Neural cell (in vitro differentiated cells): ENCODE data around the gene PRPSAP1. TPM values are rescaled to one million over a fixed set of nuclear protein-coding genes. Genes with fewer than 3 reads are reported as not detected.

Source experiments
- H2AFZ ChIP-seq: fragments of 200-600, 300-800 bp; sonication (generic), shearing (Covaris generic); 2 replicates; pipeline ENCODE4 v1.6.0; 2014; ENCODE audit warnings: low read depth, mild to moderate bottlenecking, antibody characterized with exemption, low read length, moderate library complexity
- H3F3A ChIP-seq: fragments of 200-600 bp; shearing (Covaris generic); 2 replicates; pipeline ENCODE4 v1.6.1; 2016; ENCODE audit warnings: mild to moderate bottlenecking, moderate library complexity, mixed read lengths, antibody characterized with exemption, low read length; ENCODE audit not compliant: insufficient read depth, poor library complexity, severe bottlenecking
- H3K27ac ChIP-seq: fragments of 200-600, 300-800 bp; sonication (generic), shearing (Covaris generic); 2 replicates; pipeline ENCODE4 v1.5.1; 2014; ENCODE audit warnings: mild to moderate bottlenecking, low read length, moderate library complexity
- H3K27me3 ChIP-seq: fragments of 300-800, 200-600 bp; sonication (generic), shearing (Covaris generic); 2 replicates; pipeline ENCODE4 v1.6.0; 2014; ENCODE audit warnings: mild to moderate bottlenecking, low read depth, low read length, moderate library complexity; ENCODE audit not compliant: insufficient read depth
- H3K36me3 ChIP-seq: fragments of 300-800, 200-600 bp; sonication (generic), shearing (Covaris generic); 2 replicates; pipeline ENCODE4 v1.5.1; 2014; ENCODE audit warnings: mild to moderate bottlenecking, antibody characterized with exemption, low read length, moderate library complexity; ENCODE audit not compliant: insufficient read depth
- H3K4me2 ChIP-seq: fragments of 300-800, 200-600 bp; sonication (generic), shearing (Covaris generic); 2 replicates; pipeline ENCODE4 v1.6.0; 2014; ENCODE audit warnings: mild to moderate bottlenecking, low read length
- H3K4me3 ChIP-seq: fragments of 300-800, 200-600 bp; sonication (generic), shearing (Covaris generic); 2 replicates; pipeline ENCODE4 v1.5.1; 2014; ENCODE audit warnings: mild to moderate bottlenecking, low read length, moderate library complexity
- H3K79me2 ChIP-seq: fragments of 200-600 bp; shearing (Covaris generic); replicated peaks from 2 replicates; pipeline ENCODE4 v1.6.0; 2014; ENCODE audit warnings: mild to moderate bottlenecking, low read length, moderate library complexity; ENCODE audit not compliant: insufficient read depth
- H3K9ac ChIP-seq: fragments of 300-800, 200-600 bp; sonication (generic), shearing (Covaris generic); 2 replicates; pipeline ENCODE4 v1.6.1; 2016; ENCODE audit warnings: mild to moderate bottlenecking, low read length, mixed read lengths
- H3K9me2 ChIP-seq: fragments of 200-600 bp; shearing (Covaris generic); 2 replicates; pipeline ENCODE4 v1.6.1; 2016; ENCODE audit warnings: mild to moderate bottlenecking, low read length, mixed read lengths; ENCODE audit not compliant: insufficient read depth
- H3K9me3 ChIP-seq: fragments of 200-600, 300-800 bp; sonication (generic), shearing (Covaris generic); 2 replicates; pipeline ENCODE4 v1.6.1; 2016; ENCODE audit warnings: mild to moderate bottlenecking, mixed run types, low read length, moderate library complexity, mixed read lengths
- H4K20me1 ChIP-seq: fragments of 200-600 bp; shearing (Covaris generic); 2 replicates; pipeline ENCODE4 v1.6.1; 2016; ENCODE audit warnings: mild to moderate bottlenecking, mixed run types; ENCODE audit not compliant: insufficient read depth
- EZH2 ChIP-seq: fragments of 200-600, 300-800 bp; shearing (Covaris generic), sonication (generic); IDR thresholded peaks from 2 replicates; pipeline ENCODE4 v1.6.1; 2014; ENCODE audit warnings: antibody characterized with exemption, low read length, borderline replicate concordance, mild to moderate bottlenecking; ENCODE audit not compliant: insufficient read depth, poor library complexity, severe bottlenecking
- RAD21 ChIP-seq: fragments of 450-650 bp; conservative IDR thresholded peaks from 2 replicates; pipeline ENCODE4 v1.6.1; 2014; ENCODE audit warnings: antibody characterized with exemption, mild to moderate bottlenecking, moderate library complexity
- REST ChIP-seq: IDR thresholded peaks from 2 replicates; pipeline ENCODE4 v1.6.1; 2012; ENCODE audit warnings: borderline replicate concordance
- TAF1 ChIP-seq: IDR thresholded peaks from 2 replicates; pipeline ENCODE4 v1.6.1; 2012; ENCODE audit warnings: low read depth
- polyA plus RNA-seq: library from polyadenylated mRNA; depleted of rRNA; stranded (reverse); fragments of >200 nt; gene quantifications from 2 replicates; pipeline ENCODE4 v1.2.3, GENCODE V29; 2014
- small RNA-seq, 3 experiments: library from RNA; depleted of rRNA; stranded (forward); fragments of <200 nt; gene quantifications; one replicate each; pipeline ENCODE3, GENCODE V24; 2012

The PRPSAP1 gene
- polyA plus RNA-seq, 1 donor from 2014 or later, result 73.8 TPM

DNA sequence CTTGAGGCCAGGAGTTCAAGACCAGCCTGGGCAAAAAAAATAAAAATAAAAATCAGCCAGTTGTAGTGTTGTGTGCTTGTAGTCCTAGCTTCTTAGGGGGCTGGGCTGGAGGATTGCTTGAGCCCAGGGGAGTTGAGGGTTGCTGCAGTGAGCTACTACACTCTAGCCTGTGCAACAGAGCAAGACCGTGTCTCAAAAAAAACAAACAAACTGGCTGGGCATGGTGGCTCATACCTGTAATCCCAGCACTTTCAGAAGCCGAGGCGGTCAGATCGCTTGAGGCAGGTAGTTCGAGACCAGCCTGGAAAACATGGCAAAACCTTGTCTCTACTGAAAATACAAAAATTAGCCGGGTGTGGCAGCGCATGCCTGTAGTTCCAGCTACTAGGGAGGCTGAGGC lies 93.5 kb downstream of the PRPSAP1 start:
- H3K36me3 ChIP-seq, result no peaks in the 10 kb centered on the region

More for the DNA sequence above, 93.5 kb downstream of the PRPSAP1 start:
- Histone ChIP-seq H2AFZ (no peak overlapping the region), H3F3A (no peaks in the 10 kb centered on the region), H3K79me2 (no peaks in the 10 kb centered on the region), H3K9ac (no peak overlapping the region), H3K4me3 (no peak overlapping the region), H3K27me3 (no peaks in the 10 kb centered on the region), H3K4me2 (no peak overlapping the region), H3K9me2 (no peaks in the 10 kb centered on the region), H3K9me3 (no peaks in the 10 kb centered on the region), H3K27ac (no peak overlapping the region), H4K20me1 (no peaks in the 10 kb centered on the region)
- no peak for TF ChIP-seq REST
- no peak for TF ChIP-seq TAF1
- TF ChIP-seq EZH2, result no peak
- TF ChIP-seq RAD21, result no peak

Small RNA genes within 50 kb of the gene (small RNA-seq; reads per million reads assigned to genes)
- 0 to 1.2 (median 0) reads per million in 3 experiments for gene RF00019
- 0 reads per million in 3 experiments for gene RNU6-24P

Other genes starting within 250 kb of the PRPSAP1 start
- gene FOXJ1, start 212.7 kb downstream of the PRPSAP1 start, polyA plus RNA-seq, result 0.56 and 0.84 TPM in 2 replicates
- gene RNF157, start 113.4 kb downstream of the PRPSAP1 start, polyA plus RNA-seq, result 15.9 and 19.9 TPM in 2 replicates
- gene UBALD2, start 88.6 kb downstream of the PRPSAP1 start, polyA plus RNA-seq, result 7.5 and 9.2 TPM in 2 replicates
- 17.3 and 26.5 TPM in 2 replicates for gene QRICH2, start 45.6 kb downstream of the PRPSAP1 start, polyA plus RNA-seq
- gene SPHK1, start 30.7 kb upstream of the PRPSAP1 start, polyA plus RNA-seq, result 2.4 and 2.7 TPM in 2 replicates
- 27.7 and 28.0 TPM in 2 replicates for gene UBE2O, start 99.2 kb upstream of the PRPSAP1 start, polyA plus RNA-seq
- not detected in 2 replicates for gene AANAT, start 113.7 kb upstream of the PRPSAP1 start, polyA plus RNA-seq
- gene RHBDF2, start 147.5 kb upstream of the PRPSAP1 start, polyA plus RNA-seq, result not detected in 2 replicates
- gene CYGB, start 183.8 kb upstream of the PRPSAP1 start, polyA plus RNA-seq, result 9.6 and 12.9 TPM in 2 replicates
- 13.2 and 22.5 TPM in 2 replicates for gene PRCD, start 186.1 kb upstream of the PRPSAP1 start, polyA plus RNA-seq
- not detected in 2 replicates for gene ST6GALNAC2, start 231.9 kb upstream of the PRPSAP1 start, polyA plus RNA-seq